Measurements from ENCODE around the gene TUBA4B.

- TF ChIP-seq POLR2A (IDR thresholded peaks at IDR 0.05; ENCODE audit: low read depth, low read length) (no peak), TAF1 (IDR thresholded peaks at IDR 0.05; ENCODE audit: borderline replicate concordance, low read depth, low read length) (no peak), POLR2AphosphoS5 (IDR thresholded peaks at IDR 0.05; ENCODE audit: low read depth, low read length) (no peak)
Measured at GRCh38 chr2:219254590-219255201, 1.7 kb downstream of the TUBA4B start.
